ENCODE results near the gene NRARP. TPM values are rescaled to one million over a fixed set of nuclear protein-coding genes. Genes with fewer than 3 reads are reported as not detected.

NRARP gene
- total RNA-seq, 2 experiments from 2014 or later: 6.9 to 8.9 TPM

GRCh38 chr9:137302449-137303150, 529 bp upstream of the NRARP start:
- Histone ChIP-seq H3K27ac (ENCODE audit: low read depth, low read length, poor library complexity, severe bottlenecking) (no peak overlapping the region), H3K4me1 (ENCODE audit: insufficient read depth, low read length, poor library complexity, severe bottlenecking) (peaks cover 45% of the 10 kb centered on the region), H3K9me3 (ENCODE audit: low read length) (no peaks in the 10 kb centered on the region), H3K79me2 (ENCODE audit: insufficient read depth, low read depth, low read length) (no peaks in the 10 kb centered on the region), H2AFZ (ENCODE audit: low read length) (peak overlapping the region; percentile 52), H4K20me1 (ENCODE audit: insufficient read depth, low read length) (no peaks in the 10 kb centered on the region), H3K9me2 (ENCODE audit: insufficient read depth, low read length) (no peaks in the 10 kb centered on the region), H3K4me2 (ENCODE audit: low read length) (peak overlapping the region; percentile 60), H3K4me3 (ENCODE audit: low read depth, low read length, poor library complexity, severe bottlenecking) (peak overlapping the region; percentile 60), H3K36me3 (ENCODE audit: insufficient read depth, low read length) (no peaks in the 10 kb centered on the region)
- BruUV-seq (replicated peaks): no TSS peak
- DNase-seq (ENCODE audit: low spot score): no peak
- TF ChIP-seq EZH2phosphoT487 (IDR thresholded peaks at IDR 0.05; ENCODE audit: borderline replicate concordance, low read depth, low read length): no peak
- peak; percentile 68 for TF ChIP-seq CTCF (conservative IDR thresholded peaks at IDR 0.05; ENCODE audit: low read length)
- intact Hi-C loops (cut with micrococcal nuclease; ENCODE audit: unreplicated experiment): loop anchor here (5.0 kb wide), 1 partner anchor 145 kb away; no protein-coding TSS in a partner anchor
- ChIA-PET CTCF (ENCODE audit: unreplicated experiment) (no interaction called here), POLR2A (interaction anchor here (1.1 kb wide), 1 partner anchor 120 kb away, joined by 3 read pairs; no protein-coding TSS in a partner anchor)

GRCh38 chr9:137301081-137301947, 757 bp downstream of the NRARP start:
- no peaks in the 10 kb centered on the region for H3K9me3 ChIP-seq (ENCODE audit: low read length)
- H3K4me3 ChIP-seq (ENCODE audit: low read depth, low read length, poor library complexity, severe bottlenecking): peak overlapping the region; percentile 57
- no peak overlapping the region for H2AFZ ChIP-seq (ENCODE audit: low read length)
- no peaks in the 10 kb centered on the region for H3K9me2 ChIP-seq (ENCODE audit: insufficient read depth, low read length)
- H3K36me3 ChIP-seq (ENCODE audit: insufficient read depth, low read length): no peaks in the 10 kb centered on the region
- peak; percentile 35; the same call in 1 of the 2 replicates for TF ChIP-seq CTCF (conservative IDR thresholded peaks at IDR 0.05; ENCODE audit: low read length)
- 0 out of 2 replicates have a peak, but pooled peaks have one; percentile 72 for TF ChIP-seq EZH2phosphoT487 (IDR thresholded peaks at IDR 0.05; ENCODE audit: borderline replicate concordance, low read depth, low read length)
- ChIA-PET CTCF (ENCODE audit: unreplicated experiment) (no interaction called here), POLR2A (interaction anchor here (0.6 kb wide), 1 partner anchor 32 kb away, joined by 3 read pairs; no protein-coding TSS in a partner anchor)
- no peak overlapping the region for H3K27ac ChIP-seq (ENCODE audit: low read depth, low read length, poor library complexity, severe bottlenecking)
- intact Hi-C loops (cut with micrococcal nuclease; ENCODE audit: unreplicated experiment): loop anchor here (5.0 kb wide), 1 partner anchor 146 kb away; no protein-coding TSS in a partner anchor
- no peak for DNase-seq (ENCODE audit: low spot score)
- no TSS peak for BruUV-seq (replicated peaks)
- H3K4me2 ChIP-seq (ENCODE audit: low read length): peak overlapping the region; percentile 60
- no peaks in the 10 kb centered on the region for H4K20me1 ChIP-seq (ENCODE audit: insufficient read depth, low read length)
- H3K79me2 ChIP-seq (ENCODE audit: insufficient read depth, low read depth, low read length): no peaks in the 10 kb centered on the region
- peaks cover 51% of the 10 kb centered on the region for H3K4me1 ChIP-seq (ENCODE audit: insufficient read depth, low read length, poor library complexity, severe bottlenecking)
